A673 (cell line): ENCODE measurements around the gene RAB36. TPM values are rescaled to one million over a fixed set of nuclear protein-coding genes. Genes with fewer than 3 reads are reported as not detected.

Source experiments
- BruUV-seq: library from RNA; stranded (reverse); fragments of 400-500 nt; replicated peaks from 2 replicates; lab custom pipeline; 2021; lab: Mats Ljungman, UMichigan
- CTCF ChIA-PET: fragments of 300-600 bp; sonication (Branson Sonifier 250); formaldehyde crosslinking; loops from one replicate; lab custom pipeline; 2022; ENCODE audit warnings: antibody characterized with exemption; lab: Charles Lee
- POLR2A ChIA-PET: fragments of 300-600 bp; sonication (Branson Sonifier 250); formaldehyde crosslinking; loops from one replicate; lab custom pipeline; 2022; ENCODE audit warnings: antibody characterized with exemption; ENCODE audit not compliant: low non-redundant PET; lab: Charles Lee
- DNase-seq: peaks from one replicate; pipeline ENCODE4 v3.0.0-alpha.2; 2015; ENCODE audit warnings: low spot score
- H3K27ac ChIP-seq: fragments of 200-600 bp; sonication (generic); 2 replicates; pipeline ENCODE4 v1.5.1; 2016; ENCODE audit warnings: mixed run types, low read depth, mild to moderate bottlenecking, mixed read lengths, antibody characterized with exemption, low read length; ENCODE audit not compliant: poor library complexity, severe bottlenecking
- H3K27me3 ChIP-seq: fragments of 200-600 bp; sonication (generic); replicated peaks from 2 replicates; pipeline ENCODE4 v1.6.1; 2017; ENCODE audit warnings: mixed run types, low read depth, mild to moderate bottlenecking, mixed read lengths, antibody characterized with exemption, low read length; ENCODE audit not compliant: insufficient read depth, poor library complexity
- H3K36me3 ChIP-seq: fragments of 200-600 bp; sonication (generic); 2 replicates; pipeline ENCODE4 v1.6.1; 2016; ENCODE audit warnings: mixed run types, mild to moderate bottlenecking, mixed read lengths, antibody characterized with exemption, low read length; ENCODE audit not compliant: insufficient read depth, poor library complexity, severe bottlenecking
- H3K4me1 ChIP-seq: fragments of 200-600 bp; sonication (generic); 2 replicates; pipeline ENCODE4 v1.6.1; 2017; ENCODE audit warnings: mixed run types, mild to moderate bottlenecking, mixed read lengths, antibody characterized with exemption, low read length; ENCODE audit not compliant: insufficient read depth, poor library complexity, severe bottlenecking
- H3K4me3 ChIP-seq: fragments of 200-600 bp; sonication (generic); 2 replicates; pipeline ENCODE4 v1.5.1; 2016; ENCODE audit warnings: low read depth, mixed run types, mild to moderate bottlenecking, mixed read lengths, low read length; ENCODE audit not compliant: poor library complexity, severe bottlenecking
- H3K9me3 ChIP-seq: fragments of 200-600 bp; sonication (generic); 2 replicates; pipeline ENCODE4 v1.6.1; 2016; ENCODE audit warnings: mixed run types, low read depth, mild to moderate bottlenecking, mixed read lengths, antibody characterized with exemption, low read length; ENCODE audit not compliant: poor library complexity, severe bottlenecking
- CTCF ChIP-seq: fragments of 300-800, 200-600 bp; sonication (generic); conservative IDR thresholded peaks from 2 replicates; pipeline ENCODE4 v1.5.1; 2017; ENCODE audit warnings: low read depth, mild to moderate bottlenecking, antibody characterized with exemption, low read length, moderate library complexity, mixed read lengths
- EZH2 ChIP-seq: fragments of 200-600 bp; sonication (generic); IDR thresholded peaks from 2 replicates; pipeline ENCODE4 v1.6.1; 2017; ENCODE audit warnings: borderline replicate concordance, low read depth, mild to moderate bottlenecking, mixed read lengths, antibody characterized with exemption, low read length; ENCODE audit not compliant: poor library complexity, severe bottlenecking
- intact Hi-C: fragments of 100-400 bp; cut with micrococcal nuclease; formaldehyde crosslinking; loops from one replicate; pipeline ENCODE4 v1.10.0; 2022; ENCODE audit not compliant: unreplicated experiment
- total RNA-seq: library from RNA; stranded (reverse); gene quantifications from 2 replicates; pipeline ENCODE4 v1.2.3, GENCODE V29; 2021

The RAB36 gene
- total RNA-seq, 1 experiment from 2014 or later = 4.1 TPM

DNA sequence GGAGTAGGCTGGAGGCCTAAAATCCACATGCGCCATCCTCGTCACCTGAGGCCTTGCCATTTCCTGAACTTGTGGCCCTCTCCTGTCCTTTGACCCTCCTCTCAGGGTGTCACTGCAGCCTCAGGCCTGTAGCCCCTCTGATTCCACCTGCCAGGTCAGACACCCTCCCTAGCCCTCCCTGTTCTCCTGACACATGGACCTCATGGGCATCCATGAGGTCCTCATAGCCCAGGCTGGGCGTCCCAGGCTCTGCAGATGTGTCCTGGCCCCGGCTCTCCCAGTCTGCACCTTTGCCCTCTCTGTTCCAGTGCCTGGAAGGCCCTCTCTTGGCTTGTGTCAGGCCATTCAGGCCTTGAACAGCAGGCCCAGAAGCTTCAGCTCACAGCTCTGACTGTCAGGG, 15.8 kb downstream of the RAB36 start:
- no peaks in the 10 kb centered on the region for H3K4me1 ChIP-seq
- no peaks in the 10 kb centered on the region for H3K36me3 ChIP-seq
- intact Hi-C loops = no loop called here
- TF ChIP-seq CTCF (no peak), EZH2 (no peak)
- no peaks in the 10 kb centered on the region for H3K27me3 ChIP-seq
- no peaks in the 10 kb centered on the region for H3K9me3 ChIP-seq
- H3K4me3 ChIP-seq = no peak overlapping the region
- no peak for DNase-seq
- ChIA-PET POLR2A (no interaction called here), CTCF (no interaction called here)
- no peak overlapping the region for H3K27ac ChIP-seq
- no TSS peak for BruUV-seq

- Histone ChIP-seq H3K36me3 (no peaks in the 10 kb centered on the region), H3K4me1 (no peaks in the 10 kb centered on the region), H3K27me3 (no peaks in the 10 kb centered on the region), H3K9me3 (no peaks in the 10 kb centered on the region), H3K27ac (no peak overlapping the region), H3K4me3 (no peak overlapping the region)
- intact Hi-C loops = no loop called here
- TF ChIP-seq EZH2 (no peak), CTCF (no peak)
- no peak for DNase-seq
- ChIA-PET CTCF (no interaction called here), POLR2A (no interaction called here)
- BruUV-seq = no TSS peak
Measured at GRCh38 chr22:23161574-23161973, 16.3 kb downstream of the RAB36 start.

- no peaks in the 10 kb centered on the region for H3K4me1 ChIP-seq
- intact Hi-C loops = no loop called here
- TF ChIP-seq CTCF (no peak), EZH2 (no peak)
- DNase-seq = no peak
- H3K36me3 ChIP-seq = no peaks in the 10 kb centered on the region
- no peak overlapping the region for H3K27ac ChIP-seq
- ChIA-PET POLR2A (interaction anchor here (0.6 kb wide), 1 partner anchor 29 kb away, joined by 10 read pairs; no protein-coding TSS in a partner anchor), CTCF (interaction anchor here (0.7 kb wide), 1 partner anchor 113 kb away, joined by 5 read pairs; no protein-coding TSS in a partner anchor)
- H3K4me3 ChIP-seq = no peak overlapping the region
- no peaks in the 10 kb centered on the region for H3K27me3 ChIP-seq
- H3K9me3 ChIP-seq = no peaks in the 10 kb centered on the region
- BruUV-seq = no TSS peak
Measured at GRCh38 chr22:23163665-23164064, 18.4 kb downstream of the RAB36 start.
